ENCODE measurements around the gene FKBP5. TPM values are rescaled to one million over a fixed set of nuclear protein-coding genes. Genes with fewer than 3 reads are reported as not detected.

FKBP5 gene
- total and polyA plus RNA-seq, 2 donors from 2014 or later = 45.6 to 267 TPM

- Histone ChIP-seq H3K4me1 (ENCODE audit: control insufficient read depth in 2 of 3, insufficient read depth in 2 of 3, low read depth in 1 of 3, low read length in 3 of 3) (no peaks in the 10 kb centered on the region), H3K4me3 (ENCODE audit: low read length in 3 of 3) (no peak overlapping the region), H3K9ac (ENCODE audit: low read length in 3 of 3) (no peak overlapping the region), H3K36me3 (ENCODE audit: control insufficient read depth in 2 of 3, insufficient read depth in 3 of 3, low read length in 3 of 3) (peaks cover 0 to 16% (median 1%) of the 10 kb centered on the region in 3 donors), H3K9me3 (ENCODE audit: control insufficient read depth in 2 of 3, insufficient read depth in 1 of 3, low read length in 3 of 3) (no peaks in the 10 kb centered on the region), H3K27me3 (ENCODE audit: control insufficient read depth, insufficient read depth, low read length) (no peaks in the 10 kb centered on the region), H3K27ac (ENCODE audit: low read depth in 2 of 2, low read length in 2 of 2) (no peak overlapping the region)
- intact Hi-C loops (cut with DNase I) = no loop called here
- DNase-seq (no peak), FAIRE-seq (no peak)
- peak; percentile 3 for TF ChIP-seq CTCF (IDR thresholded peaks at IDR 0.05; ENCODE audit: borderline replicate concordance, extremely low read depth, insufficient read depth)
Measured at GRCh38 chr6:35624341-35625070, 64.2 kb downstream of the FKBP5 start.

DNA sequence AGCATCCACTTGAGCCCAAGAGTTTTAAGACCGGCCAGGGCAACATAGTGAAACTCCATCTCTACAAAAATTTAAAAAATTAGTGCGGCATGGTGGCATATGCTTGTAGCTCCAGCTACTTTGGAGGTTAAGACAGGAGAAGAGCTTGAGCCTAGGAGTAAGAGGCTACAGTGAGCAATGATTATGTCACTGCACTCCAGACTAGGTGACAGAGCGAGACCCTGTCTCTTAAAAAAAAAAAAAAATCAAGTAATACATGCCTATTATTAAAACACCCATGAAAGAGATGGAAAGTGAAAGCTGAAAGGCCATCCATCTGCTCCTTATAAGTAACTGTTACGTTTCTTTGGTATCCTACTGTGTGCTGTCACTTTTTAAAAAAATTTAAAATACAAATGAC is 66.4 kb downstream of the FKBP5 start:
- Histone ChIP-seq H3K4me3 (ENCODE audit: low read length in 3 of 3) (no peak overlapping the region), H3K4me1 (ENCODE audit: control insufficient read depth in 2 of 3, insufficient read depth in 2 of 3, low read depth in 1 of 3, low read length in 3 of 3) (no peaks in the 10 kb centered on the region), H3K36me3 (ENCODE audit: control insufficient read depth in 2 of 3, insufficient read depth in 3 of 3, low read length in 3 of 3) (peaks cover 0 to 19% (median 17%) of the 10 kb centered on the region in 3 donors), H3K9me3 (ENCODE audit: control insufficient read depth in 2 of 3, insufficient read depth in 1 of 3, low read length in 3 of 3) (no peaks in the 10 kb centered on the region), H3K27ac (ENCODE audit: low read depth in 2 of 2, low read length in 2 of 2) (no peak overlapping the region), H3K27me3 (ENCODE audit: control insufficient read depth, insufficient read depth, low read length) (no peaks in the 10 kb centered on the region), H3K9ac (ENCODE audit: low read length in 3 of 3) (no peak overlapping the region)
- intact Hi-C loops (cut with DNase I) = no loop called here
- TF ChIP-seq CTCF (IDR thresholded peaks at IDR 0.05; ENCODE audit: borderline replicate concordance, extremely low read depth, insufficient read depth) = no peak
- DNase-seq (no peak), FAIRE-seq (no peak)

GRCh38 chr6:35620706-35621105 is 68.0 kb downstream of the FKBP5 start:
- intact Hi-C loops (cut with DNase I) = no loop called here
- Histone ChIP-seq H3K36me3 (ENCODE audit: control insufficient read depth in 2 of 3, insufficient read depth in 3 of 3, low read length in 3 of 3) (peaks cover 0 to 18% (median 15%) of the 10 kb centered on the region in 3 donors), H3K4me3 (ENCODE audit: low read length in 3 of 3) (no peak overlapping the region), H3K27ac (ENCODE audit: low read depth in 2 of 2, low read length in 2 of 2) (no peak overlapping the region), H3K27me3 (ENCODE audit: control insufficient read depth, insufficient read depth, low read length) (no peaks in the 10 kb centered on the region), H3K9me3 (ENCODE audit: control insufficient read depth in 2 of 3, insufficient read depth in 1 of 3, low read length in 3 of 3) (no peaks in the 10 kb centered on the region), H3K4me1 (ENCODE audit: control insufficient read depth in 2 of 3, insufficient read depth in 2 of 3, low read depth in 1 of 3, low read length in 3 of 3) (no peaks in the 10 kb centered on the region), H3K9ac (ENCODE audit: low read length in 3 of 3) (no peak overlapping the region)
- no peak for FAIRE-seq
- no peak for DNase-seq
- TF ChIP-seq CTCF (IDR thresholded peaks at IDR 0.05; ENCODE audit: borderline replicate concordance, extremely low read depth, insufficient read depth) = no peak

Measured in kidney (tissue), 14 donors.